D721Med (cell line): ENCODE data around the gene MSH3.

Experiments used
- DNase-seq: peaks from one replicate; pipeline ENCODE4 v3.0.0; 2011; ENCODE audit warnings: low spot score; ENCODE audit not compliant: insufficient read length
- FAIRE-seq: peaks from 2 replicates; lab custom pipeline; 2011; peaks lifted over from hg19 to GRCh38; lab: Jason Lieb, UNC
- TF ChIP-seq, protein P1 (sequence below): IDR thresholded peaks from 2 replicates; pipeline ENCODE4 v1.5.1; 2012; ENCODE audit warnings: mild to moderate bottlenecking, control low read depth; ENCODE audit not compliant: insufficient read depth; ENCODE audit errors: missing control alignments

MSH3 gene

DNA sequence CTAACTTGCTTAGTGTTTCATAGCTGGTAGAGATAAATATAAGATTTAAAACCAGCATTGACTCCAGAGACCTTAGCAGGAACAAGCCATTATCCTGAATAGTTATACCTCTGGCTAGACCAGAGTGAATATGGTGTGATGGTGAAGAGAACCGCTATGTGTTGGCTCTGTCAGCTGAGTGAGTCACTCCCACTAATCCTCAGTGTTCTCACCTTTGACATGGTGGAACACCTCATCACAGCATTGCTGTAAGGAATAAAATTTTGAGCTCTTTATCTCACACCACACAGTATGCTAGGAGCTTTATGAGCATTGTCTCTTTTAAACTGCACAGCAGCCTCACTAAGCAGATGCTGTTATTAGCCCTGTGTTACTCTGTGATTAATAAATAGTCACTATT is 91.0 kb downstream of the MSH3 start:
- DNase-seq (no peak), FAIRE-seq (no peak)
- TF ChIP-seq, protein P1, sequence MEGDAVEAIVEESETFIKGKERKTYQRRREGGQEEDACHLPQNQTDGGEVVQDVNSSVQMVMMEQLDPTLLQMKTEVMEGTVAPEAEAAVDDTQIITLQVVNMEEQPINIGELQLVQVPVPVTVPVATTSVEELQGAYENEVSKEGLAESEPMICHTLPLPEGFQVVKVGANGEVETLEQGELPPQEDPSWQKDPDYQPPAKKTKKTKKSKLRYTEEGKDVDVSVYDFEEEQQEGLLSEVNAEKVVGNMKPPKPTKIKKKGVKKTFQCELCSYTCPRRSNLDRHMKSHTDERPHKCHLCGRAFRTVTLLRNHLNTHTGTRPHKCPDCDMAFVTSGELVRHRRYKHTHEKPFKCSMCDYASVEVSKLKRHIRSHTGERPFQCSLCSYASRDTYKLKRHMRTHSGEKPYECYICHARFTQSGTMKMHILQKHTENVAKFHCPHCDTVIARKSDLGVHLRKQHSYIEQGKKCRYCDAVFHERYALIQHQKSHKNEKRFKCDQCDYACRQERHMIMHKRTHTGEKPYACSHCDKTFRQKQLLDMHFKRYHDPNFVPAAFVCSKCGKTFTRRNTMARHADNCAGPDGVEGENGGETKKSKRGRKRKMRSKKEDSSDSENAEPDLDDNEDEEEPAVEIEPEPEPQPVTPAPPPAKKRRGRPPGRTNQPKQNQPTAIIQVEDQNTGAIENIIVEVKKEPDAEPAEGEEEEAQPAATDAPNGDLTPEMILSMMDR = no peak

DNA sequence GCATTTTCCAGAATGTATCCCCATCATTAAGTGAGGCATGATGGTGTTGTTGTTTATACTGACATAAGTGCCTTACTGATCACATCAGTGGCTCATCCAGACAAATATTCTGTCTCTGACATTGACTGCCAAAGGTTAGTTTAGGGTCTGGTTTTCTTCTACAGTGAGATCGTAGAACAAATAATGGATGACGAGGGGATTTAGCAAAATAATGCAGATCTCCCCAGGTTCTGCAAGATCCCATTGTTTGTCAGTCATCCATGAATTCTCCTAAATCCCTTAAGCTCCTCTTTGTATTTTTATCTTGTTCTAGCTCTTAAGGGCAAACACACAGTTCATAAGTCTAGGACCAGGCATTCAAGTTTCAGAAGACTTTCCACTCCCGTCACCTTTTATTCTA is 93.5 kb downstream of the MSH3 start:
- DNase-seq (no peak), FAIRE-seq (peak; percentile 93)
- TF ChIP-seq, protein P1 = no peak

DNA sequence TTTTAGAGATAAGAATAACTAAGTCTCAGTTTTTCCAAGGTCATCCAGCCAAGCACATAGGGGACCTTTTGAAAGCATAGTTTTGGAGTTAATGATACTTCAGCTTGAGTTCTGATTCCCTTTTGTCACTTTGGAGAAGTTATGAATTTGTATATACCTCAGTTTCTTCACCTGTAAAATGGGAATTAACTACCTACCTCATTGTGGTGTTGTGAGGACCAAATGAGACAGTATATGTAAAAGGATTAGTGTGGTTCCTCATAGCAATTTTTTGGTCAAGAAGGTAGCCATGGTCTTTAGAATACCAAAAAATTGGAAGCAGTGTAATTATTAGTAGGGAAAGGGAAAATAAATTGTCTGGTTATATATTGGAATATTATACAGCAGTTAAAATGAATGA is 98.0 kb downstream of the MSH3 start:
- TF ChIP-seq, protein P1 = no peak
- DNase-seq (no peak), FAIRE-seq (no peak)

DNA sequence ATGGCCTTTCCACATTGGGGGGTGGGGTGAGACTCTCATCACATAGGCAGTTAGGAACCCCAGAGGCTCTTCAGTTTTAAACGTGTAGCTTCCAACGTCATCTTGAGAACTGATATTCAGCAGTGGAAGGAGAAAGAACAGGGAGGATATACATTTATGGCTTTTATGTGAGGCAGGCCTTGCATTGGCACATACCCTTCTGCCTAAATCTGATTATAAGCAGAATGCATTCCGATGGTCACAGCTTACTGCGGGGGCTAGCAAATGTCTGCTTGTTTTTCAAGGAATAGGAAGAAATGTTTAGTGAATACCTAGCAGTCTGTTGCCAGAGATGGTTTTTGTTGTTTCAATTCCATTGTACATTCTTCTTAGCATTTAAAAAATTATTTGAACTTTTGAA is 99.3 kb downstream of the MSH3 start:
- TF ChIP-seq, protein P1 = no peak
- no peak for FAIRE-seq
- no peak for DNase-seq

DNA sequence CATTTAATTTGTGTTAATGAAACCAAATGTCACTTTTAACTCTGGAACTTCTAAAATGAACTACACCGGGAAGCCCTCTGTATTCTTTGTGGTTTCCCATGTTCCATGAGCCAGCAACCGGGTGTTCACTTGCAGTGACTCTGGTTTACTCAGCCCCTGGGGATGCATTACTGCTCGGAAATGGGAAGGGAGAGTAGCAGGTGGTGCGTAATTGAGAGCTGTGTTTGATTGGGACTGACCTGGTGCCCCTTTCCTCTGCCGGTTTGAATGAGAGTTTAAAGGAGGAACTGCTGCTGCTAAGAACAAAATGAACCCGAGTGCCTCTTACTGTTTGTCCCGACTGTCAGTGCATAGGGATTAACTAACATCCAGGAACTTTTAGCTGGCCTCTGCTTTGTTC is 100.4 kb downstream of the MSH3 start:
- no peak for DNase-seq
- TF ChIP-seq, protein P1 = no peak
- FAIRE-seq = no peak

DNA sequence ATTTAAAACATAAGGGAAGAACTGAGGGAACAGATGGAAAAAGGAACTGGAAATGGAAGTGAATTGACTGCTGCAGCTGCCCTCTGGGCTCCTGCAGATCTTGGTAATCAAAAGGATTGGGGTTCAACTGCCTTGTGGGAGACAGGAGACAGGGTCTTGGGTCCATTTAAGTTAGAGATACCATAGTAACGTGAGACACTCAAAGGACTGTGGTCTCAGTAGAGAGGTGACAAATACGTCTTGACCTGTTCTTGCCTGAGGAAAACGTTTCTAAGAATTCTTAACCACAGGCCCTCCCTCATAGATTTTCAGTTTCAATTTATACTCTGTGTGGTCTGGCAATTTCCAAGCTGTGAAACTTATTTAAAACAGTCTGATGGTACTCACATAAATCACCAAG is 101.2 kb downstream of the MSH3 start:
- DNase-seq = no peak
- TF ChIP-seq, protein P1 = no peak
- FAIRE-seq = no peak

DNA sequence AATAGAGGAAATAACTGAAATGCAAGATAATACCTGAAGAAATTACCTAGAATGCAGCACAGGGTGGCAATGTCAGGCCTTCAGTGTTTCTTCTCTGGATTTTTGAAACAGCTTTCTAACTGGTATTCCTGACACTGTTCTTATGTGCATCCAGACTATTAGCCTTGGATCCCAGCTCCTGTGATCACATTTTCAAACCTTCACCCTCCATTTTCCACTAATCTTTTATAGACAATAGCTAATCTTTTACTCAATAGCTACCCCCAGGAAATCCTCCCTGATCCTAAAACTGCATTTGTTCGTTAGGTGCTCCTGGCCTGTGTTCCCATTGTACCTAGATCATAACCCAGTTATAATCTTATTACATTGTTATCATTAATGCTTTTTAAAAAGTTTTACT is 101.8 kb downstream of the MSH3 start:
- TF ChIP-seq, protein P1 = no peak
- FAIRE-seq (no peak), DNase-seq (no peak)
